Lung (tissue), 12 donors: Measurements from ENCODE around the gene OR1L6. TPM values are rescaled to one million over a fixed set of nuclear protein-coding genes. Genes with fewer than 3 reads are reported as not detected.

Experiments
- ATAC-seq: fragments of 200-7000 bp; cut with Tn5 transposase; one replicate; pipeline ENCODE4 v1.9.1; 2020; ENCODE audit warnings: moderate number of reproducible peaks; ENCODE audit not compliant: insufficient read depth, low FRiP score
- DNase-seq, 3 donors: peaks; one replicate each; pipeline ENCODE4 v3.0.0-alpha.2; 2013 to 2017
- H3K27ac ChIP-seq, 2 donors: one replicate each; pipeline ENCODE4 v1.5.1; 2013; ENCODE audit warnings: mild to moderate bottlenecking in 2 of 2, moderate library complexity in 2 of 2, control low read depth in 1 of 2, inconsistent platforms in 1 of 2, low read depth in 1 of 2, low read length in 1 of 2
- H3K27me3 ChIP-seq, 3 donors: one replicate each; pipeline ENCODE4 v1.5.1; 2013; ENCODE audit warnings: low read length in 2 of 3; ENCODE audit not compliant: control insufficient read depth in 3 of 3, insufficient read depth in 3 of 3
- H3K36me3 ChIP-seq, 4 donors: one replicate each; pipeline ENCODE4 v1.5.1; 2013; ENCODE audit warnings: low read length in 4 of 4, mild to moderate bottlenecking in 1 of 4, moderate library complexity in 1 of 4; ENCODE audit not compliant: control insufficient read depth in 4 of 4, insufficient read depth in 4 of 4
- H3K4me1 ChIP-seq, 5 donors: one replicate each; pipeline ENCODE4 v1.5.1; 2013; ENCODE audit warnings: low read length in 5 of 5, mild to moderate bottlenecking in 2 of 5, moderate library complexity in 1 of 5; ENCODE audit not compliant: control insufficient read depth in 5 of 5, insufficient read depth in 5 of 5
- H3K4me3 ChIP-seq: one replicate; pipeline ENCODE4 v1.5.1; 2013; ENCODE audit warnings: mild to moderate bottlenecking, control low read depth, moderate library complexity
- H3K9ac ChIP-seq, 2 donors: one replicate each; pipeline ENCODE4 v1.5.1; 2013; ENCODE audit warnings: low read length in 2 of 2, control low read depth in 1 of 2; ENCODE audit not compliant: insufficient read depth in 1 of 2
- H3K9me3 ChIP-seq, 4 donors: one replicate each; pipeline ENCODE4 v1.5.1; 2013; ENCODE audit warnings: low read length in 3 of 4, mild to moderate bottlenecking in 1 of 4, moderate library complexity in 1 of 4; ENCODE audit not compliant: control insufficient read depth in 4 of 4, insufficient read depth in 3 of 4
- WGBS, 2 donors: extraction: QIAGEN DNeasy Blood & Tissue Kit; methylation state at CpG; one replicate each; pipeline ENCODE4 v1.1.7; 2013; 5-methylcytosine and 5-hydroxymethylcytosine counted together
- polyA plus RNA-seq, 2 donors: library from polyadenylated mRNA; stranded (reverse); fragments of 200-250 nt; gene quantifications; one replicate each; pipeline ENCODE4 v1.2.1, GENCODE V29; 2013
- total RNA-seq, 2 donors: library from RNA; depleted of rRNA in 1 of 2; stranded (reverse); fragments of >200 nt in 1 of 2; gene quantifications; one replicate each; pipeline ENCODE4 v1.2.1, GENCODE V29; 2014 to 2021
- TF ChIP-seq, protein P1 (sequence below): IDR thresholded peaks from 2 replicates; pipeline ENCODE4 v1.5.1; 2012; ENCODE audit warnings: mild to moderate bottlenecking; ENCODE audit errors: control extremely low read depth, extremely low read depth
- donor health status: control.
- donor health status: control.
- donor health status: Bipolar disorder and iron deficiency.
- donor health status: healthy.
- donor health status: DM: yes; HTN: yes; CAD: no.

OR1L6 gene
- total and polyA plus RNA-seq, 4 donors, result not detected

DNA sequence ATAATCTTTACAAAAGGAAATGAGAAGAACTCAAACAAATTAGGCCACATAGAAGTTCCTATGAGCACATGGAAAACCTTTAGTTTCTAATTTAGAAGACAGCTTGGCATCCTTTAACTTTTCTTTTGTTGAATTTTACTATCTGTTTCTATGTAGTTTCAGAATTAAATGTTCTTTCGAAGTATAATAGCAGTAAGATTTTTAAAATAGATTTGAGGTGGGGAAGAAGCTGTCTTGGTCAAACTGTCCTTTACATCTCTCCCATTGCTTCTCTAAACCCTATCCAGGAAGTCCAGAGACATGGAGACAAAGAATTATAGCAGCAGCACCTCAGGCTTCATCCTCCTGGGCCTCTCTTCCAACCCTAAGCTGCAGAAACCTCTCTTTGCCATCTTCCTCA, 18.4 kb upstream of the OR1L6 start, which contains the start of gene OR1L4:
Gene OR1L4 (plus strand): TSS at position 301 of the 400 bp plus-strand sequence. CDS start 0 bp downstream, at position 301.
- peaks cover 0 to 27% (median 20%) of the 10 kb centered on the region in 4 donors for H3K9me3 ChIP-seq
- no peak within 1 kb of the TSS for H3K4me3 ChIP-seq
- TF ChIP-seq, protein P1, sequence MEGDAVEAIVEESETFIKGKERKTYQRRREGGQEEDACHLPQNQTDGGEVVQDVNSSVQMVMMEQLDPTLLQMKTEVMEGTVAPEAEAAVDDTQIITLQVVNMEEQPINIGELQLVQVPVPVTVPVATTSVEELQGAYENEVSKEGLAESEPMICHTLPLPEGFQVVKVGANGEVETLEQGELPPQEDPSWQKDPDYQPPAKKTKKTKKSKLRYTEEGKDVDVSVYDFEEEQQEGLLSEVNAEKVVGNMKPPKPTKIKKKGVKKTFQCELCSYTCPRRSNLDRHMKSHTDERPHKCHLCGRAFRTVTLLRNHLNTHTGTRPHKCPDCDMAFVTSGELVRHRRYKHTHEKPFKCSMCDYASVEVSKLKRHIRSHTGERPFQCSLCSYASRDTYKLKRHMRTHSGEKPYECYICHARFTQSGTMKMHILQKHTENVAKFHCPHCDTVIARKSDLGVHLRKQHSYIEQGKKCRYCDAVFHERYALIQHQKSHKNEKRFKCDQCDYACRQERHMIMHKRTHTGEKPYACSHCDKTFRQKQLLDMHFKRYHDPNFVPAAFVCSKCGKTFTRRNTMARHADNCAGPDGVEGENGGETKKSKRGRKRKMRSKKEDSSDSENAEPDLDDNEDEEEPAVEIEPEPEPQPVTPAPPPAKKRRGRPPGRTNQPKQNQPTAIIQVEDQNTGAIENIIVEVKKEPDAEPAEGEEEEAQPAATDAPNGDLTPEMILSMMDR, result no peak
- H3K9ac ChIP-seq, result no peak within 1 kb of the TSS
- WGBS, 2 donors, result 82 to 91% methylated on average over 1 of the region's 1 CpG
- no peaks in the 10 kb centered on the region for H3K27me3 ChIP-seq
- H3K36me3 ChIP-seq, result no peaks in the 10 kb centered on the region
- no peak for ATAC-seq
- no peaks in the 10 kb centered on the region for H3K4me1 ChIP-seq
- DNase-seq, result no peak
- no peak within 1 kb of the TSS for H3K27ac ChIP-seq

DNA sequence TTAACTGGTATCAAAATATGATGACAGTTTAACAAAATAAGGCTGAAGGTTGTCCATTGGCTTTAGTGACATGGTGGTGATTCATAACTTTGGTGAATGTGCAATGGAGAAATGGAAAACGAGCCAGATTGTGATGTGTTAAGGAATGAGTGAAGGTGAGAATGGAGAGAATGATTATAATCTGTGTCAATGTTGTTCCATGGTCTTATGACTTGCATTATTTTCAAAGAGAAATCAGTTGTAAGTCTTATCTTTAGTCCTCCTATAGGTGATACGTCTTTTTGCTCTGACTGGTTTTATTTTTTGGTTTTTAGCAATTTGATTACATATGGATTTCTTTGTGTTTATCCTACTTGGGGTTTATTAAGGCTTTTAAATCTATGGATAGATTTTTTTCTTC, 12.7 kb downstream of the OR1L6 start:
- no peak for ATAC-seq
- WGBS, 2 donors, result 44 to 45% methylated on average over 2 of the region's 2 CpGs
- TF ChIP-seq, protein P1, result no peak

DNA sequence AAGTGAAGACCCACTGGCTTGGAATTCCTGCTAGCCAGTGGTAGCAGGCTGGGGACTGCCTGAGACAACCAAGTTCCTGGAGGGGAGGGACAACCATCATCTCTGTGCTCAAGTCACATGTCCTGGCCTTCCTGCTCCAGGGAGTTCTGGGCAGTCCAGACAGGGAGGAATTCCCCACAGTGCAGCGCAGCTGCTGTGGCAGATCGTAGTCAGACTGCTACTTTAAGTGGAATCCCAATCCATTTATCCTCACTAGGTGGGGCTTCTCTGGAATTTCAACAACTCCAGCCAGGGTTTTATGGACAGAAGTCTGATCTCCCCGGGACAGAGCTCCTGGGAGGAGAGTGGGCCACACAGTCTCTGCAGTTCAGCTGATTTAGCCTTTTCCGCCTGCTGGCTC, 25.7 kb downstream of the OR1L6 start:
- no peak for ATAC-seq
- Histone ChIP-seq H3K9me3 (peaks cover 0 to 15% (median 6%) of the 10 kb centered on the region in 4 donors), H3K4me3 (no peak overlapping the region), H3K27me3 (no peaks in the 10 kb centered on the region), H3K27ac (no peak overlapping the region), H3K9ac (no peak overlapping the region), H3K36me3 (no peaks in the 10 kb centered on the region), H3K4me1 (no peaks in the 10 kb centered on the region)
- TF ChIP-seq, protein P1, result no peak
- no peak for DNase-seq
- 88 to 93% methylated on average over 4 of the region's 4 CpGs for WGBS, 2 donors

More for the DNA sequence above, 12.7 kb downstream of the OR1L6 start:
- Histone ChIP-seq H3K4me1 (no peaks in the 10 kb centered on the region), H3K9ac (no peak overlapping the region), H3K4me3 (no peak overlapping the region), H3K27me3 (no peaks in the 10 kb centered on the region), H3K9me3 (peaks cover 0 to 12% (median 4%) of the 10 kb centered on the region in 4 donors), H3K27ac (no peak overlapping the region), H3K36me3 (no peaks in the 10 kb centered on the region)
- no peak for DNase-seq

DNA sequence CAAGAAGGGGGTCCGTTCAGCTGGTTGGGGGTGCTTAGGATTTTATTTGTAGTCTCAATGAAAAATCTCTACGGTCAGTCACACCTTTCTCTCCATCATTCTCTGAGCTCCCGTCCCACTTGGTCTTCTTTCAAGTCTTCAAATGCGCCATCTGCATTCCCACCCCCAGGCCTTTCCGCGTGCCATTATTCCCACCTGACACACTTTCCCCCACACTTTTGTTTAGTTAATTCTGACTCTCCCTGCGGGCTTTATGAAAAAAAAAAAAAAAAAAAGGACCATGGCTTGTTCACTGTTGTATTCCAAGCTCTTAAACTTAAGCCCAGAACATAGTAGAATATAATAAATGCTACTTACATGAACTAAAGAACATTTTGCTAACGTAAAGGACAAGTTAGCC, 34.9 kb downstream of the OR1L6 start:
- Histone ChIP-seq H3K9me3 (peaks cover 0 to 4% (median 1%) of the 10 kb centered on the region in 4 donors), H3K27ac (no peak overlapping the region), H3K36me3 (no peaks in the 10 kb centered on the region), H3K4me1 (no peaks in the 10 kb centered on the region), H3K27me3 (no peaks in the 10 kb centered on the region), H3K9ac (no peak overlapping the region), H3K4me3 (no peak overlapping the region)
- ATAC-seq, result no peak
- TF ChIP-seq, protein P1, result no peak
- 87 to 88% methylated on average over 8 of the region's 8 CpGs for whole genome bisulfite sequencing, 2 donors
- DNase-seq, result no peak
